ENCODE measurements around the gene SMARCB1.

The SMARCB1 gene

DNA sequence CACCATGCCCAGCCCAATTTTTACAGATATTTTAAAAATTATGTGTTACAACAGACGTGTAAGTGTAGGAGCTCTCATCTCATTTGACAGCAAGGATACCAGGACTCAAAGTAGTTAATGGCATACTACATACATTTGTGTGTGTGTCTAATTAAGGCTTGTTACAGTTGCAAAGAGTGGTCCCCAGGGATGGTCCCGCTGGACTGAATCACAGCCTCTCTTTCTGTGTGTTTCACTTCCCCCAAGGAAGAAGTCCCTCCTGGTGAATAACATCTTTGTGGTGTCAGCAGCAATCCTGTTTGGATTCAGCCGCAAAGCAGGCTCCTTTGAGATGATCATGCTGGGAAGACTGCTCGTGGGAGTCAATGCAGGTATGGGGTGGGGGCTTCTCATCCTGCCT lies 88.1 kb downstream of the SMARCB1 start:
- no peak for DNase-seq (ENCODE audit: low spot score)
- TF ChIP-seq, protein P1, sequence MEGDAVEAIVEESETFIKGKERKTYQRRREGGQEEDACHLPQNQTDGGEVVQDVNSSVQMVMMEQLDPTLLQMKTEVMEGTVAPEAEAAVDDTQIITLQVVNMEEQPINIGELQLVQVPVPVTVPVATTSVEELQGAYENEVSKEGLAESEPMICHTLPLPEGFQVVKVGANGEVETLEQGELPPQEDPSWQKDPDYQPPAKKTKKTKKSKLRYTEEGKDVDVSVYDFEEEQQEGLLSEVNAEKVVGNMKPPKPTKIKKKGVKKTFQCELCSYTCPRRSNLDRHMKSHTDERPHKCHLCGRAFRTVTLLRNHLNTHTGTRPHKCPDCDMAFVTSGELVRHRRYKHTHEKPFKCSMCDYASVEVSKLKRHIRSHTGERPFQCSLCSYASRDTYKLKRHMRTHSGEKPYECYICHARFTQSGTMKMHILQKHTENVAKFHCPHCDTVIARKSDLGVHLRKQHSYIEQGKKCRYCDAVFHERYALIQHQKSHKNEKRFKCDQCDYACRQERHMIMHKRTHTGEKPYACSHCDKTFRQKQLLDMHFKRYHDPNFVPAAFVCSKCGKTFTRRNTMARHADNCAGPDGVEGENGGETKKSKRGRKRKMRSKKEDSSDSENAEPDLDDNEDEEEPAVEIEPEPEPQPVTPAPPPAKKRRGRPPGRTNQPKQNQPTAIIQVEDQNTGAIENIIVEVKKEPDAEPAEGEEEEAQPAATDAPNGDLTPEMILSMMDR (IDR thresholded peaks at IDR 0.05; ENCODE audit: extremely low read depth, missing control alignments): no peak

DNA sequence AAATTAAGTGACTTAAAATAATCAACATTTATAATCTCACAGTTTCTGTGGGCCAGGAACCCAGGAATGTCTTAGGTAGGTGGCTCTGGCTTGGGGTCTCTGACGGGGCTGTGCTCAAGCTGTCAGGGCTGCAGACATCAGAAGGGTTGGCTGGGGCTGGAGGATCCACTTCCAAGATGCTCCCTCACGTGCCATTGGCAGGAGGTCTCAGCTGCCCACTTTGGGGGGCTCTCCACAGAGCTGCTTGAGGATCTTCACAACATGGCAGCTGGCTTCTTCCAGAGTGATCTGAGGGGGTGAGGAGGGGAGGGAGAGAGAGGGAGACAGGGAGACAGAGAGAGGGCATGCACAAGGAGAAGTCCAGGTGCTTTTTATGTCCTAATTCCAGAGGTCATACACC lies 89.0 kb downstream of the SMARCB1 start:
- no peak for DNase-seq (ENCODE audit: low spot score)
- TF ChIP-seq, protein P1 (IDR thresholded peaks at IDR 0.05; ENCODE audit: extremely low read depth, missing control alignments): no peak

DNA sequence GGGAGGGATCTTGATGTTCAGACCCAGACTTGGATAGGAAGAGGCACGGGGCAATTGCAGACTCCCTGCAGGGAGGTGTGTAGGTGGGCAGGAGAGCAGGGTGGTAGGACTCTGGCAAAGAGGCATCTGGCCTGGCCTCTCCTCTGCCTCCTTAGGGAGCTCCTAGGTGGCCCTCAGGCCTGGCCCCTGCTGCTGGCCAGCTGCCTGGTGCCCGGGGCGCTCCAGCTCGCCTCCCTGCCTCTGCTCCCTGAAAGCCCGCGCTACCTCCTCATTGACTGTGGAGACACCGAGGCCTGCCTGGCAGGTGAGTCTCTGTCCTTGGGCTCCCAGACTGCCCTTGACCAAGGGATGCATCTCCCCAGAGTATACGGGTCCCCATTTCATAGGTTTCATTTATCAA lies 90.8 kb downstream of the SMARCB1 start:
- no peak for DNase-seq (ENCODE audit: low spot score)
- TF ChIP-seq, protein P1 (IDR thresholded peaks at IDR 0.05; ENCODE audit: extremely low read depth, missing control alignments): no peak

DNA sequence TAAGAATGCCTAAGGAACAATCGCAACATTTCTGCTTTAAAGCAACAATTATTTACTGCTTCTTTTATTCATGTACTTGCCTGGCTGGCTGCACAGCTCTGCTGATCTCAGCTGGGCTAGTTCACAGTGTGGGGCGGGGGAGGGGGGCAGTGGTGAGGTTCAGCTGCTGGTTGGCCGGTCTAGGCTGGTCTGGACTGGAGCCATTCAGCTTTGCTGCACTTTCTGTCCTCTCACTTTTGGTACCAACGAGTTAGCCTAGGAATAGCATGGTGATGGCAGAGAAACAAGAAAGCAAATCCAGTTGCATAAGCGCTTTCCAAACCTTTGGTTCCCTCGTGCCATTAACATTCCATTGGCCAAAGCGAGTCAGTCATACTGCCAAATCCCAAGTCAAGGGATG lies 91.5 kb downstream of the SMARCB1 start:
- no peak for DNase-seq (ENCODE audit: low spot score)
- TF ChIP-seq, protein P1 (IDR thresholded peaks at IDR 0.05; ENCODE audit: extremely low read depth, missing control alignments): no peak

DNA sequence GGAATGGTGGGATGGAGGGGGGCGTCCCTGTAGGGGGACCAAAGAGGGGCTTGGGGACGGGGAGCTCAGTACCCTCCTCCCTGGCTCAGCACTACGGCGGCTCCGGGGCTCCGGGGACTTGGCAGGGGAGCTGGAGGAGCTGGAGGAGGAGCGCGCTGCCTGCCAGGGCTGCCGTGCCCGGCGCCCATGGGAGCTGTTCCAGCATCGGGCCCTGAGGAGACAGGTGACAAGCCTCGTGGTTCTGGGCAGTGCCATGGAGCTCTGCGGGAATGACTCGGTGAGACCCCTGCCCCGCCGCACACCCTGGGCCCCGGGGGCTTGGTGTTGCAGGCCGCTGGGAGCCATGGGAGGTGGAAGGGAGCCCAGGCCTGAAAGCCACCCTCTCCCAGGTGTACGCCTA lies 95.6 kb downstream of the SMARCB1 start:
- no peak for DNase-seq (ENCODE audit: low spot score)

DNA sequence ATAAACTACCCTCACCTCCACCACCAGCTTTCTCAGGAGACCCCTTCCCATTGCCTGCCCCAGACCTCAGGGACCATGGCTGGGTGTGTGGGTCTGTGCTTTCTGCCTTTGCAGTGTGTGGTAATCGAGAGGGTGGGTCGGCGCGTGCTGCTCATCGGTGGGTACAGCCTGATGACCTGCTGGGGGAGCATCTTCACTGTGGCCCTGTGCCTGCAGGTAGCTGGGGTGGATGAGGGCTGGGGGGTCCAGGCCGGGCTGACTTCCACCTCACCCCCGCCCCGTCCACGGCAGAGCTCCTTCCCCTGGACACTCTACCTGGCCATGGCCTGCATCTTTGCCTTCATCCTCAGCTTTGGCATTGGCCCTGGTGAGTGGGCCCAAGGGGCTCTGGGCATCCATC lies 96.9 kb downstream of the SMARCB1 start:
- TF ChIP-seq, protein P1 (IDR thresholded peaks at IDR 0.05; ENCODE audit: extremely low read depth, missing control alignments): no peak
- DNase-seq (ENCODE audit: low spot score): no peak

More for the DNA sequence above, 95.6 kb downstream of the SMARCB1 start:
- TF ChIP-seq, protein P1 (IDR thresholded peaks at IDR 0.05; ENCODE audit: extremely low read depth, missing control alignments): no peak

DNA sequence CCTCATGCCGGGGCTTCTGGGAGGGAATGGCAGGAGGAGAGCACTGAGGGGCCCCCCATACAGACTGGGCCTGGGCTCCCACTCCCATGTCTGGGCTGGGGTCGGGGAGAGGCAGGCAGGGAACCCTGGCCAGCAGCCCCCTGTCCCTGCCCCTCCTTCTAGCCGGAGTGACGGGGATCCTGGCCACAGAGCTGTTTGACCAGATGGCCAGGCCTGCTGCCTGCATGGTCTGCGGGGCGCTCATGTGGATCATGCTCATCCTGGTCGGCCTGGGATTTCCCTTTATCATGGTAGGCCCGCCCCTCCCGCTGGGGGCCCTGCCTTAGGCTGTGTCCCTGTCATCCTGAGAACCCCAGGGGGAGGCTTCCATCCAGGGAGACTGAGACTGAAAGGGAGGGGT lies 97.4 kb downstream of the SMARCB1 start:
- TF ChIP-seq, protein P1 (IDR thresholded peaks at IDR 0.05; ENCODE audit: extremely low read depth, missing control alignments): no peak
- DNase-seq (ENCODE audit: low spot score): no peak

All from GM20000 (cell line).